SK-N-SH treated with all-trans-retinoic acid at 6 μM for 48 hours (cell line): ENCODE data around the gene MRAP.

Experiments
- ATAC-seq: fragments of 200-7000 bp; cut with Tn5 transposase; 3 replicates; pipeline ENCODE4 v1.9.1; 2020; ENCODE audit warnings: mild to moderate bottlenecking, moderate library complexity
- ARNTL ChIP-seq: fragments of 450-650 bp; formaldehyde crosslinking; IDR thresholded peaks from 2 replicates; pipeline ENCODE4 v1.5.0; 2020; ENCODE audit warnings: low read depth, mild to moderate bottlenecking, moderate library complexity, borderline replicate concordance
- BACH2 ChIP-seq: fragments of 250-450 bp; sonication (Bioruptor Pico); IDR thresholded peaks from 2 replicates; pipeline ENCODE4 v1.9.0; 2021; ENCODE audit warnings: mild to moderate bottlenecking, borderline replicate concordance
- CSDC2 ChIP-seq: fragments of 250-450 bp; sonication (Bioruptor Pico); IDR thresholded peaks from 2 replicates; pipeline ENCODE4 v1.5.0; 2020; ENCODE audit warnings: mild to moderate bottlenecking, moderate library complexity
- ESRRG ChIP-seq: fragments of 250-450 bp; sonication (Bioruptor Pico); IDR thresholded peaks from 2 replicates; pipeline ENCODE4 v1.6.1; 2021; ENCODE audit warnings: mild to moderate bottlenecking
- GLIS3 ChIP-seq: fragments of 250-450 bp; sonication (Bioruptor Pico); IDR thresholded peaks from 2 replicates; pipeline ENCODE4 v1.5.0; 2020; ENCODE audit warnings: mild to moderate bottlenecking, moderate library complexity
- ISL1 ChIP-seq: fragments of 250-450 bp; sonication (Bioruptor Pico); IDR thresholded peaks from 2 replicates; pipeline ENCODE4 v2.1.2; 2022; ENCODE audit warnings: mild to moderate bottlenecking, moderate library complexity
- OSR1 ChIP-seq: fragments of 250-450 bp; sonication (Bioruptor Pico); IDR thresholded peaks from 2 replicates; pipeline ENCODE4 v1.8.0; 2022; ENCODE audit warnings: moderate library complexity, mild to moderate bottlenecking, inconsistent platforms
- PPARA ChIP-seq: fragments of 250-450 bp; sonication (Bioruptor Pico); IDR thresholded peaks from 2 replicates; pipeline ENCODE4 v1.5.0; 2020; ENCODE audit warnings: mild to moderate bottlenecking, borderline replicate concordance
- SNAI2 ChIP-seq: fragments of 250-450 bp; sonication (Bioruptor Pico); IDR thresholded peaks from 2 replicates; pipeline ENCODE4 v1.5.0; 2020; ENCODE audit warnings: mild to moderate bottlenecking, moderate library complexity
- TCF4 ChIP-seq: fragments of 250-450 bp; sonication (Bioruptor Pico); IDR thresholded peaks from 2 replicates; pipeline ENCODE4 v1.8.0; 2021; ENCODE audit warnings: mild to moderate bottlenecking, moderate library complexity, borderline replicate concordance
- TOX ChIP-seq: fragments of 250-450 bp; sonication (Bioruptor Pico); IDR thresholded peaks from 2 replicates; pipeline ENCODE4 v1.8.0; 2021; ENCODE audit warnings: mild to moderate bottlenecking, moderate library complexity, borderline replicate concordance
- ZC3H10 ChIP-seq: fragments of 250-450 bp; sonication (Bioruptor Pico); IDR thresholded peaks from 2 replicates; pipeline ENCODE4 v1.5.1; 2021; ENCODE audit warnings: mild to moderate bottlenecking, moderate library complexity
- ZFP30 ChIP-seq: fragments of 450-650 bp; formaldehyde crosslinking; IDR thresholded peaks from 2 replicates; pipeline ENCODE4 v1.5.0; 2022; ENCODE audit warnings: mild to moderate bottlenecking, moderate library complexity
- ZNF565 ChIP-seq: fragments of 450-650 bp; formaldehyde crosslinking; conservative IDR thresholded peaks from 2 replicates; pipeline ENCODE4 v1.5.0; 2020; ENCODE audit warnings: low read depth, mild to moderate bottlenecking, moderate library complexity
- ZNF70 ChIP-seq: fragments of 450-650 bp; formaldehyde crosslinking; IDR thresholded peaks from 2 replicates; pipeline ENCODE4 v1.5.0; 2020; ENCODE audit warnings: mild to moderate bottlenecking, moderate library complexity
- ZNF8 ChIP-seq: fragments of 450-650 bp; formaldehyde crosslinking; IDR thresholded peaks from 2 replicates; pipeline ENCODE4 v1.5.0; 2020; ENCODE audit warnings: mild to moderate bottlenecking, moderate library complexity
- TF ChIP-seq, protein P1 (sequence below): fragments of 250-450 bp; sonication (Bioruptor Pico); IDR thresholded peaks from 2 replicates; pipeline ENCODE4 v1.5.0; 2020; ENCODE audit warnings: mild to moderate bottlenecking, moderate library complexity
- TF ChIP-seq, protein P2 (sequence below): fragments of 250-450 bp; sonication (Bioruptor Pico); IDR thresholded peaks from 2 replicates; pipeline ENCODE4 v1.8.0; 2021; ENCODE audit warnings: low read depth, mild to moderate bottlenecking, moderate library complexity, borderline replicate concordance
- TF ChIP-seq, protein P3 (sequence below): fragments of 250-450 bp; sonication (Bioruptor Pico); IDR thresholded peaks from 2 replicates; pipeline ENCODE4 v1.5.1; 2020; ENCODE audit warnings: low read depth, mild to moderate bottlenecking, moderate library complexity
- TF ChIP-seq, protein P4 (sequence below): fragments of 250-450 bp; sonication (Bioruptor Pico); IDR thresholded peaks from 2 replicates; pipeline ENCODE4 v1.5.1; 2021; ENCODE audit warnings: mild to moderate bottlenecking, moderate library complexity
- TF ChIP-seq, protein P5 (sequence below): fragments of 250-450 bp; sonication (Bioruptor Pico); IDR thresholded peaks from 2 replicates; pipeline ENCODE4 v1.8.0; 2020; ENCODE audit warnings: mild to moderate bottlenecking, moderate library complexity, borderline replicate concordance

MRAP gene

DNA sequence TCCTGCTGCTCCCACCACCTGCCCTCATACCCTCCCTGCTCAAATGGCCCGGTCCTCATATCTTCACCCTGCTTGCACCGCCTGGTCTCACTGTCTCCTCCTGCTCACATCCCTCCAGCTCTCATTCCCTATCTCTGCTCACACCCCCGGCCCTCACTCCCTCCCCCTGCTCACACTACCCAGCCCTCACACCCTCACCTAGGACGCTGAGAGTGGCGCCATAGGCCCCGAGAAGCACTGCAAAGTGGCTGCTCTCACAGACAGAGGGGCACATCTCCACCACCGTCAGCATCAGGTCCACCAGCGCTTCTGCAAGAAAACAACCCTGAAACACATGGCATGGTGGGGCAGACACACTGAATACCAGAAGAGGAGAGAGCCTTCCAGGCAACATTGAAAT, 38.6 kb downstream of the MRAP start:
- no peak for ATAC-seq
- TF ChIP-seq, protein P1, sequence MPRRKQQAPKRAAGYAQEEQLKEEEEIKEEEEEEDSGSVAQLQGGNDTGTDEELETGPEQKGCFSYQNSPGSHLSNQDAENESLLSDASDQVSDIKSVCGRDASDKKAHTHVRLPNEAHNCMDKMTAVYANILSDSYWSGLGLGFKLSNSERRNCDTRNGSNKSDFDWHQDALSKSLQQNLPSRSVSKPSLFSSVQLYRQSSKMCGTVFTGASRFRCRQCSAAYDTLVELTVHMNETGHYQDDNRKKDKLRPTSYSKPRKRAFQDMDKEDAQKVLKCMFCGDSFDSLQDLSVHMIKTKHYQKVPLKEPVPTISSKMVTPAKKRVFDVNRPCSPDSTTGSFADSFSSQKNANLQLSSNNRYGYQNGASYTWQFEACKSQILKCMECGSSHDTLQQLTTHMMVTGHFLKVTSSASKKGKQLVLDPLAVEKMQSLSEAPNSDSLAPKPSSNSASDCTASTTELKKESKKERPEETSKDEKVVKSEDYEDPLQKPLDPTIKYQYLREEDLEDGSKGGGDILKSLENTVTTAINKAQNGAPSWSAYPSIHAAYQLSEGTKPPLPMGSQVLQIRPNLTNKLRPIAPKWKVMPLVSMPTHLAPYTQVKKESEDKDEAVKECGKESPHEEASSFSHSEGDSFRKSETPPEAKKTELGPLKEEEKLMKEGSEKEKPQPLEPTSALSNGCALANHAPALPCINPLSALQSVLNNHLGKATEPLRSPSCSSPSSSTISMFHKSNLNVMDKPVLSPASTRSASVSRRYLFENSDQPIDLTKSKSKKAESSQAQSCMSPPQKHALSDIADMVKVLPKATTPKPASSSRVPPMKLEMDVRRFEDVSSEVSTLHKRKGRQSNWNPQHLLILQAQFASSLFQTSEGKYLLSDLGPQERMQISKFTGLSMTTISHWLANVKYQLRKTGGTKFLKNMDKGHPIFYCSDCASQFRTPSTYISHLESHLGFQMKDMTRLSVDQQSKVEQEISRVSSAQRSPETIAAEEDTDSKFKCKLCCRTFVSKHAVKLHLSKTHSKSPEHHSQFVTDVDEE (CRISPR knock-in tag) = no peak
- TF ChIP-seq, protein P2, sequence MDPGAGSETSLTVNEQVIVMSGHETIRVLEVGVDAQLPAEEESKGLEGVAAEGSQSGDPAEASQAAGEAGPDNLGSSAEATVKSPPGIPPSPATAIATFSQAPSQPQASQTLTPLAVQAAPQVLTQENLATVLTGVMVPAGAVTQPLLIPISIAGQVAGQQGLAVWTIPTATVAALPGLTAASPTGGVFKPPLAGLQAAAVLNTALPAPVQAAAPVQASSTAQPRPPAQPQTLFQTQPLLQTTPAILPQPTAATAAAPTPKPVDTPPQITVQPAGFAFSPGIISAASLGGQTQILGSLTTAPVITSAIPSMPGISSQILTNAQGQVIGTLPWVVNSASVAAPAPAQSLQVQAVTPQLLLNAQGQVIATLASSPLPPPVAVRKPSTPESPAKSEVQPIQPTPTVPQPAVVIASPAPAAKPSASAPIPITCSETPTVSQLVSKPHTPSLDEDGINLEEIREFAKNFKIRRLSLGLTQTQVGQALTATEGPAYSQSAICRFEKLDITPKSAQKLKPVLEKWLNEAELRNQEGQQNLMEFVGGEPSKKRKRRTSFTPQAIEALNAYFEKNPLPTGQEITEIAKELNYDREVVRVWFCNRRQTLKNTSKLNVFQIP (CRISPR knock-in tag) = no peak
- TF ChIP-seq CSDC2 = no peak
- no peak for TF ChIP-seq PPARA

DNA sequence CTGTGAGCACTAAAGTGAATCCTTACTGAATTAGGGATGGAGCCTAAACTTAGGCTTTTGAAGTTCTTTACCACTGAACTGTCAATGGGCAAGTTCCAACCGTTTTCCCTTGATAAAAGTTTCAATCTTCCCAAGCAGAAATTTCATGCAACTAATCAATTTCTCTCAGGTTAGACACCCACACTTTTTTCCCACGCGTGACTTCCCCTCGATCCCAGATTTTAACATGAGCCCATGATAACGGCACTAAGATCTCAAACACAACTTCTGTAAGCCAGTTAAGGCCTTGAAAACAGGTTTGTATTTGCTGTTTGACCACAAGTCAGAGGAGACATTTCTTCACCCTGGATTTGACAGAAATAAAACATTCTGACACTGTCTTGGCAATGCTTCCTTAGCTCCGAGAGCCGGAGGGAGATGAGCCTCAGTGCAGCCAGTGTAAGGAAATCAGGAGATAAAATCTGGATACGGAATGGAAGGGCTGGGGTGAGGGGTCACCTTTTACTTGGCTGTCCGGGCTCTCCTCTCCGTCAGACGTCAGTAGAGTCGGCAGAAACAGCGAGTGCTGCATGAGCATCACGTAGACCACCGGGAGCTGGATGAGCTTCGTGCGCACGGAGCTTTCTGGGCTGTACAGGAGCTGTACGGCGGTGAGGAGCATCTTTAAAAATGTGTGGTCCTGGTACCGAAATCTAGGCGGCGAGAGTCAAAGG, 39.7 kb downstream of the MRAP start:
- no peak for TF ChIP-seq ARNTL (CRISPR knock-in tag)
- TF ChIP-seq, protein P3, sequence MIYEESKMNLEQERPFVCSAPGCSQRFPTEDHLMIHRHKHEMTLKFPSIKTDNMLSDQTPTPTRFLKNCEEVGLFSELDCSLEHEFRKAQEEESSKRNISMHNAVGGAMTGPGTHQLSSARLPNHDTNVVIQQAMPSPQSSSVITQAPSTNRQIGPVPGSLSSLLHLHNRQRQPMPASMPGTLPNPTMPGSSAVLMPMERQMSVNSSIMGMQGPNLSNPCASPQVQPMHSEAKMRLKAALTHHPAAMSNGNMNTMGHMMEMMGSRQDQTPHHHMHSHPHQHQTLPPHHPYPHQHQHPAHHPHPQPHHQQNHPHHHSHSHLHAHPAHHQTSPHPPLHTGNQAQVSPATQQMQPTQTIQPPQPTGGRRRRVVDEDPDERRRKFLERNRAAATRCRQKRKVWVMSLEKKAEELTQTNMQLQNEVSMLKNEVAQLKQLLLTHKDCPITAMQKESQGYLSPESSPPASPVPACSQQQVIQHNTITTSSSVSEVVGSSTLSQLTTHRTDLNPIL (CRISPR knock-in tag) = no peak
- TF ChIP-seq ZNF565 (CRISPR knock-in tag) = no peak
- no peak for TF ChIP-seq OSR1 (CRISPR knock-in tag)
- no peak for TF ChIP-seq CSDC2
- no peak for ATAC-seq

DNA sequence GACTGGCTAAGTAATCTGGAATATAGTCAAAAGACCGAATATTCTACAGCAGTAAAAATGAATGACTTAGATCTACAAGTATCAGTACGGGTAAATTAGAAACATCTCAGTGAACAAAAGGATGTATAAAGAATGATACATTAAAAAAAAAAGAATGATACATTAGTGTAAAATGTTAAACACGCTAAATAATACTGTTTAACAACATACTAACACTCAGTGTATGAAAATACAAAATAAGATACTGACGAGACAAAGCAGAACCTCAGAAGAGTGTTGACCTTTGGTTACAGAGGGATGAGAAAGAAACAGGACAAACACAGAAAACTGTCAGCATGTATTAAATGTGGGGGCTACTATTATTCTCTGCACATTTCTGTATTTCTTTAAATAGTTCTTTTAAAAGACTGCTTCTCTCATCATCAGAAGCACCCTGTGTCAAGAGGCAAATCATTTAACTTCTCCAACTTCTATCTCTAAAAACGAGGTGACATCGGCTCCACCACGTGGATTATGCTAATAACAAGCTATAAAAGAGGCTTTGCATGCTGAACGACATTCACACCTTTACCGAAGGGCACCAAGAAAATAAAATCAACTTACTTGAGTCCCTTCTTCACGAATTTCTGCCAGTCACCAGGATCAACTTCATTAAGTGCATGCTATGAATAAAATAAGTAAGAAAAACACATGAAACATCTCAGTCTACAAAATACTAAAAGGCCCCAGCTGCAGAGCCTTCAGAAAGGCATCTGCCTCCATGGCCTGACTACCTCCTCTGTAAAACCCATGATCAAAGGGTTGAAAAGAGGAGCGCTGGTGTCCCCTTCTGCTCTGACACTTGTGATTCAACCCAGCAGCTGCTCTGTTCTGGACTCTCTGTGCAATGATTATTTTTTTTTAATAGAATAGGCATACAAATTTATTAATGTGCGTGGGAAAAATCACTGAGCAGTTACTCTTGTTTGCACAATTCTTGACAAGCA, 42.5 kb downstream of the MRAP start:
- ATAC-seq = no peak
- no peak for TF ChIP-seq TCF4 (CRISPR knock-in tag)
- no peak for TF ChIP-seq ARNTL (CRISPR knock-in tag)
- TF ChIP-seq GLIS3 (CRISPR knock-in tag) = no peak
- no peak for TF ChIP-seq CSDC2
- TF ChIP-seq, protein P4, sequence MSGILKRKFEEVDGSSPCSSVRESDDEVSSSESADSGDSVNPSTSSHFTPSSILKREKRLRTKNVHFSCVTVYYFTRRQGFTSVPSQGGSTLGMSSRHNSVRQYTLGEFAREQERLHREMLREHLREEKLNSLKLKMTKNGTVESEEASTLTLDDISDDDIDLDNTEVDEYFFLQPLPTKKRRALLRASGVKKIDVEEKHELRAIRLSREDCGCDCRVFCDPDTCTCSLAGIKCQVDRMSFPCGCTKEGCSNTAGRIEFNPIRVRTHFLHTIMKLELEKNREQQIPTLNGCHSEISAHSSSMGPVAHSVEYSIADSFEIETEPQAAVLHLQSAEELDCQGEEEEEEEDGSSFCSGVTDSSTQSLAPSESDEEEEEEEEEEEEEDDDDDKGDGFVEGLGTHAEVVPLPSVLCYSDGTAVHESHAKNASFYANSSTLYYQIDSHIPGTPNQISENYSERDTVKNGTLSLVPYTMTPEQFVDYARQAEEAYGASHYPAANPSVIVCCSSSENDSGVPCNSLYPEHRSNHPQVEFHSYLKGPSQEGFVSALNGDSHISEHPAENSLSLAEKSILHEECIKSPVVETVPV (CRISPR knock-in tag) = no peak
- TF ChIP-seq SNAI2 (CRISPR knock-in tag) = no peak
- TF ChIP-seq, protein P1 (CRISPR knock-in tag) = no peak
- TF ChIP-seq ZFP30 = no peak
- no peak for TF ChIP-seq ZC3H10
- TF ChIP-seq TOX (CRISPR knock-in tag) = no peak
- TF ChIP-seq ISL1 = no peak
- TF ChIP-seq, protein P2 (CRISPR knock-in tag) = no peak
- TF ChIP-seq OSR1 (CRISPR knock-in tag) = no peak
- TF ChIP-seq ESRRG (CRISPR knock-in tag) = no peak
- TF ChIP-seq PPARA = no peak
- TF ChIP-seq, protein P5, sequence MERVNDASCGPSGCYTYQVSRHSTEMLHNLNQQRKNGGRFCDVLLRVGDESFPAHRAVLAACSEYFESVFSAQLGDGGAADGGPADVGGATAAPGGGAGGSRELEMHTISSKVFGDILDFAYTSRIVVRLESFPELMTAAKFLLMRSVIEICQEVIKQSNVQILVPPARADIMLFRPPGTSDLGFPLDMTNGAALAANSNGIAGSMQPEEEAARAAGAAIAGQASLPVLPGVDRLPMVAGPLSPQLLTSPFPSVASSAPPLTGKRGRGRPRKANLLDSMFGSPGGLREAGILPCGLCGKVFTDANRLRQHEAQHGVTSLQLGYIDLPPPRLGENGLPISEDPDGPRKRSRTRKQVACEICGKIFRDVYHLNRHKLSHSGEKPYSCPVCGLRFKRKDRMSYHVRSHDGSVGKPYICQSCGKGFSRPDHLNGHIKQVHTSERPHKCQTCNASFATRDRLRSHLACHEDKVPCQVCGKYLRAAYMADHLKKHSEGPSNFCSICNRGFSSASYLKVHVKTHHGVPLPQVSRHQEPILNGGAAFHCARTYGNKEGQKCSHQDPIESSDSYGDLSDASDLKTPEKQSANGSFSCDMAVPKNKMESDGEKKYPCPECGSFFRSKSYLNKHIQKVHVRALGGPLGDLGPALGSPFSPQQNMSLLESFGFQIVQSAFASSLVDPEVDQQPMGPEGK (CRISPR knock-in tag) = no peak
- no peak for TF ChIP-seq BACH2 (CRISPR knock-in tag)
- no peak for TF ChIP-seq ZNF70 (CRISPR knock-in tag)
- no peak for TF ChIP-seq ZNF8 (CRISPR knock-in tag)
